ENCODE results near the gene MC1R. TPM values are rescaled to one million over a fixed set of nuclear protein-coding genes. Genes with fewer than 3 reads are reported as not detected.

The MC1R gene
- total RNA-seq, 2 donors from 2014 or later: 3.4 to 4.8 TPM

DNA sequence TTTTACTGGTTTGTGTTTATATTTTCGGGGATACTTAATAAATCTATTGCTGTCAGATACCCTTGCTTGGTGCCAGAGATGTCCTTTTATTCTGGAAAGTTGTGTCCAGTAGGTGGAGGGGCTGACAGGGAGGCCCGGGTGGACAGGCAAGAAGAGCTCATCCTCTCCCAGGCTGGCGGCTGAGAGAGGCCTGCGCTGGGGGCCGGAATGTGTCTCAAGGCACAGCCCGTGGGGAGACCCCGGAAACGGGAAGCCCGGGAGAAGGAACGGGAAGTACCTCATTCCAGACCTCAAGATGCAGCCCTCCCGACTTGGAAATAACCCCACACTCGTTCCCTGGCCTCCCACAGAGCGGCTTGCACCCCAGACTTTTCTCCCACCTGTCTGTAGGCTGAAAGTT, 17.4 kb downstream of the MC1R start:
- no peaks in the 10 kb centered on the region for H3K9me3 ChIP-seq (ENCODE audit: control insufficient read depth, low read length)
- Mint-ChIP-seq H3K27me3 (ENCODE audit: insufficient read depth) (no peaks in the 10 kb centered on the region), H3K4me3 (no peak overlapping the region), H3K36me3 (ENCODE audit: low read depth) (peaks cover 40% of the 10 kb centered on the region), H3K27ac (no peak overlapping the region), H3K9me3 (no peaks in the 10 kb centered on the region), H3K4me1 (no peaks in the 10 kb centered on the region)
- no peak overlapping the region for H3K27ac ChIP-seq (ENCODE audit: low read depth, low read length)
- no peak overlapping the region for H3K4me3 ChIP-seq (ENCODE audit: low read length)
- H3K36me3 ChIP-seq (ENCODE audit: control insufficient read depth, insufficient read depth, low read length): peaks cover 45% of the 10 kb centered on the region
- no peak for DNase-seq
- no peaks in the 10 kb centered on the region for H3K27me3 ChIP-seq (ENCODE audit: control insufficient read depth, insufficient read depth, low read length, poor library complexity, severe bottlenecking)
- TF ChIP-seq, protein P1, sequence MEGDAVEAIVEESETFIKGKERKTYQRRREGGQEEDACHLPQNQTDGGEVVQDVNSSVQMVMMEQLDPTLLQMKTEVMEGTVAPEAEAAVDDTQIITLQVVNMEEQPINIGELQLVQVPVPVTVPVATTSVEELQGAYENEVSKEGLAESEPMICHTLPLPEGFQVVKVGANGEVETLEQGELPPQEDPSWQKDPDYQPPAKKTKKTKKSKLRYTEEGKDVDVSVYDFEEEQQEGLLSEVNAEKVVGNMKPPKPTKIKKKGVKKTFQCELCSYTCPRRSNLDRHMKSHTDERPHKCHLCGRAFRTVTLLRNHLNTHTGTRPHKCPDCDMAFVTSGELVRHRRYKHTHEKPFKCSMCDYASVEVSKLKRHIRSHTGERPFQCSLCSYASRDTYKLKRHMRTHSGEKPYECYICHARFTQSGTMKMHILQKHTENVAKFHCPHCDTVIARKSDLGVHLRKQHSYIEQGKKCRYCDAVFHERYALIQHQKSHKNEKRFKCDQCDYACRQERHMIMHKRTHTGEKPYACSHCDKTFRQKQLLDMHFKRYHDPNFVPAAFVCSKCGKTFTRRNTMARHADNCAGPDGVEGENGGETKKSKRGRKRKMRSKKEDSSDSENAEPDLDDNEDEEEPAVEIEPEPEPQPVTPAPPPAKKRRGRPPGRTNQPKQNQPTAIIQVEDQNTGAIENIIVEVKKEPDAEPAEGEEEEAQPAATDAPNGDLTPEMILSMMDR (conservative IDR thresholded peaks at IDR 0.05): no peak
- 89 to 90% methylated on average over 10 to 13 of the region's 13 CpGs for WGBS, 2 experiments (ENCODE audit: insufficient coverage in 1 of 2, insufficient read length in 1 of 2)
- H3K4me1 ChIP-seq (ENCODE audit: control insufficient read depth, insufficient read depth, low read length): no peaks in the 10 kb centered on the region
- H3K9ac ChIP-seq (ENCODE audit: extremely low read depth, low read length, poor library complexity, severe bottlenecking): no peak overlapping the region

DNA sequence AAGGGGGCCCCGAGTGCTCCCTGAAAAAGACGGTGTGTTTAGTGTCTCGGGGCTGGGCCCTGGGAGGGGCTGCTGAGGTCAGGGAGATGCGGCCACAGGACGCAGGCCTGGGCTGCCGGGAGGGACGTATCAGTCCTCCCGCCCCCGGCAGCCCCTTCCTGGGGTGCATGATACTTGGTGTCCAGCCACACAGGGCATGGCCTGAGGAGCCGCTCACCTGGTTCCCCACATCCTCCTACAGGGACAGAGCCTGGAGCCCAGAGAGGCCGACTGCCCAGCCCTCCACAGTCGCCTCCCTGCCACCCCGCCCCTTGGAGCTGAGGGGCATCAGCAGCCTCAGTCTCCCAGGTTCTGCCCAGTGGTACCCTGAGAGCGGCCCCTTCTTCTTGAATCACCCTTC, 17.8 kb downstream of the MC1R start:
- DNase-seq: no peak
- Mint-ChIP-seq H3K27ac (no peak overlapping the region), H3K9me3 (no peaks in the 10 kb centered on the region), H3K36me3 (ENCODE audit: low read depth) (peaks cover 35% of the 10 kb centered on the region), H3K4me1 (no peaks in the 10 kb centered on the region), H3K27me3 (ENCODE audit: insufficient read depth) (no peaks in the 10 kb centered on the region), H3K4me3 (no peak overlapping the region)
- TF ChIP-seq, protein P1 (conservative IDR thresholded peaks at IDR 0.05): no peak
- no peaks in the 10 kb centered on the region for H3K9me3 ChIP-seq (ENCODE audit: control insufficient read depth, low read length)
- H3K27me3 ChIP-seq (ENCODE audit: control insufficient read depth, insufficient read depth, low read length, poor library complexity, severe bottlenecking): no peaks in the 10 kb centered on the region
- no peak overlapping the region for H3K27ac ChIP-seq (ENCODE audit: low read depth, low read length)
- no peak overlapping the region for H3K9ac ChIP-seq (ENCODE audit: extremely low read depth, low read length, poor library complexity, severe bottlenecking)
- H3K4me3 ChIP-seq (ENCODE audit: low read length): no peak overlapping the region
- H3K4me1 ChIP-seq (ENCODE audit: control insufficient read depth, insufficient read depth, low read length): no peaks in the 10 kb centered on the region
- H3K36me3 ChIP-seq (ENCODE audit: control insufficient read depth, insufficient read depth, low read length): peaks cover 41% of the 10 kb centered on the region
- WGBS, 2 experiments (ENCODE audit: insufficient coverage in 1 of 2, insufficient read length in 1 of 2): 96 to 97% methylated on average over 11 to 14 of the region's 14 CpGs

DNA sequence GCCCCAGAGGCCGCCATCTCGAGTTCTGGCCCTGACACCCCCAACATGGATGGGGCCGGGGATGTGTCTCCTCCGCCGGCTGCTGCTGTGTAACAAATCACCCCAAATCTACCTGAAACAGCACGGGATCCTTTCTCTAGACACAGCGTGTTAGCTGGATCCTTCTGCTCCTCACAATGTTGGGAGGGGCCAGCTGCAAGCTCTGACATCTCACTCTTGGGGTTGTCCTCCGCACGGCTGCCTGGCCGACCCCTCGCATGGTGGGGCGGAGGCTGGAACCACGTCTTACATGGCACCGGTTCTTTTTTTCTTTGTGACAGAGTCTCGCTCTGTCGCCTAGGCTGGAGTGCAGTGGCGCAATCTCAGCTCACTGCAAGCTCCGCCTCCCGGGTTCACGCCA, 18.3 kb downstream of the MC1R start:
- Mint-ChIP-seq H3K27me3 (ENCODE audit: insufficient read depth) (no peaks in the 10 kb centered on the region), H3K4me3 (no peak overlapping the region), H3K4me1 (no peaks in the 10 kb centered on the region), H3K9me3 (no peaks in the 10 kb centered on the region), H3K27ac (no peak overlapping the region), H3K36me3 (ENCODE audit: low read depth) (peaks cover 34% of the 10 kb centered on the region)
- Histone ChIP-seq H3K27ac (ENCODE audit: low read depth, low read length) (no peak overlapping the region), H3K4me1 (ENCODE audit: control insufficient read depth, insufficient read depth, low read length) (no peaks in the 10 kb centered on the region), H3K27me3 (ENCODE audit: control insufficient read depth, insufficient read depth, low read length, poor library complexity, severe bottlenecking) (no peaks in the 10 kb centered on the region), H3K9ac (ENCODE audit: extremely low read depth, low read length, poor library complexity, severe bottlenecking) (no peak overlapping the region), H3K4me3 (ENCODE audit: low read length) (no peak overlapping the region), H3K36me3 (ENCODE audit: control insufficient read depth, insufficient read depth, low read length) (peaks cover 36% of the 10 kb centered on the region), H3K9me3 (ENCODE audit: control insufficient read depth, low read length) (no peaks in the 10 kb centered on the region)
- 95 to 97% methylated on average over 14 to 20 of the region's 20 CpGs for WGBS, 2 experiments (ENCODE audit: insufficient coverage in 1 of 2, insufficient read length in 1 of 2)
- TF ChIP-seq, protein P1 (conservative IDR thresholded peaks at IDR 0.05): no peak
- DNase-seq: no peak

Measured in endodermal cell (in vitro differentiated cells).